CD4-positive, alpha-beta T cell (primary cell): ENCODE measurements around the gene DGKK. TPM values are rescaled to one million over a fixed set of nuclear protein-coding genes. Genes with fewer than 3 reads are reported as not detected.

Experiments
- ATAC-seq: fragments of 200-7000 bp; cut with Tn5 transposase; one replicate; pipeline ENCODE4 v1.10.0; 2022; ENCODE audit warnings: mild to moderate bottlenecking; ENCODE audit not compliant: poor library complexity
- CTCF ChIA-PET: fragments of 350-600 bp; sonication (Branson Sonifier 250); formaldehyde crosslinking; loops from one replicate; lab custom pipeline; 2021; ENCODE audit warnings: antibody characterized with exemption, inconsistent platforms; lab: Charles Lee
- POLR2A ChIA-PET: fragments of 350-600 bp; sonication (Branson Sonifier 250); formaldehyde crosslinking; loops from one replicate; lab custom pipeline; 2021; ENCODE audit warnings: antibody characterized with exemption, inconsistent platforms; lab: Charles Lee
- DNase-seq, 14 experiments: peaks; one replicate each; pipeline ENCODE4 v3.0.0-alpha.2; 2013 to 2020; ENCODE audit warnings: mixed read lengths in 2 of 14
- H3K27ac ChIP-seq, 2 donors: one replicate each; pipeline versions ENCODE4 v1.5.1 to v1.7.0; 2013; ENCODE audit warnings: low read length in 2 of 2, low read depth in 1 of 2, mild to moderate bottlenecking in 1 of 2
- H3K27me3 ChIP-seq, 2 experiments: 1 replicate in 1 of 2; 2 replicates in 1 of 2; pipeline versions ENCODE4 v1.6.1 to v1.7.0; 2013; ENCODE audit warnings: low read length in 2 of 2, control low read depth in 1 of 2, mild to moderate bottlenecking in 1 of 2, moderate library complexity in 1 of 2; ENCODE audit not compliant: insufficient read depth in 2 of 2, control insufficient read depth in 1 of 2
- H3K36me3 ChIP-seq: one replicate; pipeline ENCODE4 v1.6.1; 2013; ENCODE audit warnings: low read length, control low read depth; ENCODE audit not compliant: insufficient read depth
- H3K4me1 ChIP-seq: one replicate; pipeline ENCODE4 v1.6.1; 2013; ENCODE audit warnings: low read length, control low read depth; ENCODE audit not compliant: insufficient read depth
- H3K4me3 ChIP-seq: one replicate; pipeline ENCODE4 v1.5.1; 2013; ENCODE audit warnings: mild to moderate bottlenecking, low read length, moderate library complexity
- H3K9me3 ChIP-seq, 2 experiments: 1 replicate in 1 of 2; 2 replicates in 1 of 2; pipeline versions ENCODE4 v1.6.1 to v1.7.0; 2013; ENCODE audit warnings: low read length in 2 of 2, mild to moderate bottlenecking in 2 of 2, control low read depth in 1 of 2, moderate library complexity in 1 of 2; ENCODE audit not compliant: control insufficient read depth in 1 of 2, insufficient read depth in 1 of 2
- H3K27ac Mint-ChIP-seq: one replicate; pipeline ENCODE4 v1.8.0; 2020; ENCODE audit warnings: mixed read lengths
- H3K27me3 Mint-ChIP-seq: one replicate; pipeline ENCODE4 v1.8.0; 2021; ENCODE audit warnings: mixed read lengths
- H3K36me3 Mint-ChIP-seq: one replicate; pipeline ENCODE4 v1.8.0; 2021; ENCODE audit warnings: low read depth, mixed read lengths
- H3K4me1 Mint-ChIP-seq: one replicate; pipeline ENCODE4 v1.8.0; 2021; ENCODE audit warnings: low read depth, mixed read lengths
- H3K4me3 Mint-ChIP-seq: one replicate; pipeline ENCODE4 v1.8.0; 2020; ENCODE audit warnings: mild to moderate bottlenecking, mixed read lengths
- H3K9me3 Mint-ChIP-seq: one replicate; pipeline ENCODE4 v1.8.0; 2020; ENCODE audit warnings: mixed read lengths
- CTCF ChIP-seq: fragments of 200-600 bp; IDR thresholded peaks from one replicate; pipeline ENCODE4 v1.8.0; 2022; ENCODE audit warnings: antibody characterized with exemption, mild to moderate bottlenecking
- intact Hi-C, 2 experiments: fragments of 100-400 bp; cut with DNase I in 1 of 2; cut with micrococcal nuclease in 1 of 2; formaldehyde crosslinking; loops; one replicate each; pipeline versions ENCODE4 v1.15.1 to v1.9.0; 2023 to 2025; cut with DNase I, micrococcal nuclease
- total RNA-seq, 174 experiments: library from RNA in 2 of 174; stranded (reverse) in 2 of 174; gene quantifications; one replicate each; pipeline ENCODE4 v1.2.3 and lab custom pipeline; 2021 to 2026

The DGKK gene
- total RNA-seq, 2 experiments from 2014 or later, result not detected

DNA sequence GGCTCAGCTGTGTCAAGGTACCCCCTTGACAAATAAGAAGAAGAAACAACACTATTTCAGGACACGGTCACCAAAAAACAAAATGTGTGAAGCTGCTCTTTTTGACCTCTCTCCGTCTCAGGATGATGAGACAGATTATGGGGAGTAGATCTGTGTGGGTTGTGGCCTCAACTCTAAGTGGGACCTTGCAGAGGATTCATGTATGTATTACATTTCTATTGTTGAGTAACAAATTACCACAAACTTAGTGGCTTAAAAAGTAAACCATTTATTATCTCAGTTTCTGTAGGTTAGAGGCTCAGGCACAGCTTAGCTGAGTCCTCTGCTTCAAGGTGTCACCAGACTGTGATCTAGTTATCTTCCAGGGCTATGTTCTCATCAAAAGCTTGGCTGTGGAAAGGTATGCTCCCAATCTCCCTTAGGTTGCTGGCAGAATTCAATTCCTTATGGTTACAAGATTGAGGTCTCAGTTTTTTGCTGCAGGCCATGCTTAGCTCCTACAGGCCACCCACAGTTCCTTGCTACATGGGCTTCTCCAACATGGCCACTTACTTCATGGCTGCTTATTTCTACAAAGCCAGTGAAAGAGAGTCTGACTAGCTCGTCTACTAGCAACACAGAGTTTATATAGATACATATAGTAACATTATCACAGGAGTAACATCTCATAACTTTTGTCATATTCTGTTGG is 28.1 kb downstream of the DGKK start:
- intact Hi-C loops, result no loop called here
- POLR2A ChIA-PET, result no interaction called here

GRCh38 chrX:50436797-50437196 is 33.8 kb downstream of the DGKK start:
- H3K9me3 Mint-ChIP-seq, result no peaks in the 10 kb centered on the region
- Histone ChIP-seq H3K27me3 (no peaks in the 10 kb centered on the region), H3K36me3 (no peaks in the 10 kb centered on the region), H3K4me1 (no peaks in the 10 kb centered on the region), H3K9me3 (no peaks in the 10 kb centered on the region), H3K27ac (no peak overlapping the region), H3K4me3 (no peak overlapping the region)
- no peak overlapping the region for H3K4me3 Mint-ChIP-seq
- ChIA-PET POLR2A (no interaction called here), CTCF (no interaction called here)
- no peak for ATAC-seq
- H3K27me3 Mint-ChIP-seq, result no peaks in the 10 kb centered on the region
- no peaks in the 10 kb centered on the region for H3K4me1 Mint-ChIP-seq
- TF ChIP-seq CTCF, result no peak
- intact Hi-C loops, result no loop called here
- no peak for DNase-seq
- H3K36me3 Mint-ChIP-seq, result no peaks in the 10 kb centered on the region
- no peak overlapping the region for H3K27ac Mint-ChIP-seq

More for the DNA sequence above, 28.1 kb downstream of the DGKK start:
- ATAC-seq (no peak), DNase-seq (no peak)
- H3K4me3 Mint-ChIP-seq, result no peak overlapping the region
- H3K9me3 ChIP-seq, result no peaks in the 10 kb centered on the region
- H3K4me3 ChIP-seq, result no peak overlapping the region
- H3K27me3 Mint-ChIP-seq, result peaks cover 8% of the 10 kb centered on the region
- no peaks in the 10 kb centered on the region for H3K9me3 Mint-ChIP-seq
- H3K36me3 Mint-ChIP-seq, result no peaks in the 10 kb centered on the region
- no peak overlapping the region for H3K27ac ChIP-seq
- TF ChIP-seq CTCF, result no peak
- no peaks in the 10 kb centered on the region for H3K27me3 ChIP-seq
- no peaks in the 10 kb centered on the region for H3K36me3 ChIP-seq
- CTCF ChIA-PET, result no interaction called here
- no peak overlapping the region for H3K27ac Mint-ChIP-seq
- no peaks in the 10 kb centered on the region for H3K4me1 ChIP-seq
- no peaks in the 10 kb centered on the region for H3K4me1 Mint-ChIP-seq

GRCh38 chrX:50432829-50433289 is 37.8 kb downstream of the DGKK start:
- Histone ChIP-seq H3K27me3 (no peaks in the 10 kb centered on the region), H3K9me3 (no peaks in the 10 kb centered on the region), H3K27ac (no peak overlapping the region), H3K4me1 (no peaks in the 10 kb centered on the region), H3K36me3 (no peaks in the 10 kb centered on the region), H3K4me3 (no peak overlapping the region)
- ATAC-seq, result no peak
- Mint-ChIP-seq H3K36me3 (no peaks in the 10 kb centered on the region), H3K4me3 (no peak overlapping the region), H3K9me3 (no peaks in the 10 kb centered on the region), H3K4me1 (no peaks in the 10 kb centered on the region), H3K27ac (no peak overlapping the region), H3K27me3 (peaks cover 5% of the 10 kb centered on the region)
- intact Hi-C loops, result no loop called here
- ChIA-PET CTCF (no interaction called here), POLR2A (no interaction called here)
- no peak for TF ChIP-seq CTCF
- DNase-seq, result no peak
